ENCODE measurements around the gene FGF13.

FGF13 gene

GRCh38 chrX:138711399-138712347 is at the start of gene FGF13:
Gene FGF13 (minus strand): TSS chrX:138711717. CDS start chrX:138711003, 714 bp downstream.
- DNase-seq = no peak

GRCh38 chrX:138759217-138759943 is 47.9 kb upstream of the FGF13 start:
- DNase-seq = no peak

- DNase-seq = no peak
Observed at GRCh38 chrX:138756234-138756633, 44.7 kb upstream of the FGF13 start.

- no peak for DNase-seq
Observed at GRCh38 chrX:138754861-138755260, 43.3 kb upstream of the FGF13 start.

GRCh38 chrX:138748480-138748879 is 37.0 kb upstream of the FGF13 start:
- no peak for DNase-seq

GRCh38 chrX:138745196-138745595 is 33.7 kb upstream of the FGF13 start:
- DNase-seq = no peak

- no peak for DNase-seq
Observed at GRCh38 chrX:138742217-138742616, 30.7 kb upstream of the FGF13 start.

- DNase-seq = no peak
Observed at GRCh38 chrX:138740341-138740740, 28.8 kb upstream of the FGF13 start.

- no peak for DNase-seq
Observed at GRCh38 chrX:138723301-138723700, 11.8 kb upstream of the FGF13 start.

- DNase-seq = no peak
Observed at GRCh38 chrX:138719396-138719795, 7.9 kb upstream of the FGF13 start.

GRCh38 chrX:138718941-138719340 is 7.4 kb upstream of the FGF13 start:
- DNase-seq = no peak

- DNase-seq = no peak
Observed at GRCh38 chrX:138710866-138711341, 613 bp downstream of the FGF13 start.

GRCh38 chrX:138709886-138710791 is 1.4 kb downstream of the FGF13 start:
- no peak for DNase-seq

GRCh38 chrX:138708268-138708667 is 3.2 kb downstream of the FGF13 start:
- no peak for DNase-seq

GRCh38 chrX:138704596-138704995 is 6.9 kb downstream of the FGF13 start:
- DNase-seq = no peak

GRCh38 chrX:138704101-138704500 is 7.4 kb downstream of the FGF13 start:
- DNase-seq = no peak

GRCh38 chrX:138692591-138692990 is 18.9 kb downstream of the FGF13 start:
- no peak for DNase-seq

GRCh38 chrX:138691186-138691585 is 20.3 kb downstream of the FGF13 start:
- no peak for DNase-seq

GRCh38 chrX:138690591-138690990 is 20.9 kb downstream of the FGF13 start:
- DNase-seq = no peak

GRCh38 chrX:138683600-138683999 is 27.9 kb downstream of the FGF13 start:
- no peak for DNase-seq

GRCh38 chrX:138669693-138670092 is 41.8 kb downstream of the FGF13 start:
- DNase-seq = no peak

GRCh38 chrX:138664466-138664865 is 47.1 kb downstream of the FGF13 start:
- DNase-seq = no peak

- no peak for DNase-seq
Observed at GRCh38 chrX:138664016-138664415, 47.5 kb downstream of the FGF13 start.

Measured in GF-D8 (cell line).